Esophagus muscularis mucosa (tissue), 3 donors: ENCODE results near the gene ARL14.

ENCODE experiments used
- POLR2AphosphoS5 ChIP-seq, 2 donors: sonication (generic); formaldehyde crosslinking; IDR thresholded peaks; one replicate each; pipeline ENCODE4 v1.6.1; 2017; ENCODE audit warnings: antibody characterized with exemption in 2 of 2
- TF ChIP-seq, protein P1 (sequence below), 3 experiments: fragments of 200-600 bp in 2 of 3; fragments of 450-650 bp in 1 of 3; sonication (generic) in 2 of 3; IDR thresholded peaks; one replicate each; pipeline ENCODE4 v1.5.1; 2017 to 2019; ENCODE audit warnings: antibody characterized with exemption in 3 of 3, mild to moderate bottlenecking in 2 of 3, moderate library complexity in 1 of 3

- TF ChIP-seq, protein P1, sequence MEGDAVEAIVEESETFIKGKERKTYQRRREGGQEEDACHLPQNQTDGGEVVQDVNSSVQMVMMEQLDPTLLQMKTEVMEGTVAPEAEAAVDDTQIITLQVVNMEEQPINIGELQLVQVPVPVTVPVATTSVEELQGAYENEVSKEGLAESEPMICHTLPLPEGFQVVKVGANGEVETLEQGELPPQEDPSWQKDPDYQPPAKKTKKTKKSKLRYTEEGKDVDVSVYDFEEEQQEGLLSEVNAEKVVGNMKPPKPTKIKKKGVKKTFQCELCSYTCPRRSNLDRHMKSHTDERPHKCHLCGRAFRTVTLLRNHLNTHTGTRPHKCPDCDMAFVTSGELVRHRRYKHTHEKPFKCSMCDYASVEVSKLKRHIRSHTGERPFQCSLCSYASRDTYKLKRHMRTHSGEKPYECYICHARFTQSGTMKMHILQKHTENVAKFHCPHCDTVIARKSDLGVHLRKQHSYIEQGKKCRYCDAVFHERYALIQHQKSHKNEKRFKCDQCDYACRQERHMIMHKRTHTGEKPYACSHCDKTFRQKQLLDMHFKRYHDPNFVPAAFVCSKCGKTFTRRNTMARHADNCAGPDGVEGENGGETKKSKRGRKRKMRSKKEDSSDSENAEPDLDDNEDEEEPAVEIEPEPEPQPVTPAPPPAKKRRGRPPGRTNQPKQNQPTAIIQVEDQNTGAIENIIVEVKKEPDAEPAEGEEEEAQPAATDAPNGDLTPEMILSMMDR (IDR thresholded peaks at IDR 0.05), result no peak
- TF ChIP-seq POLR2AphosphoS5 (IDR thresholded peaks at IDR 0.05), result no peak
Observed at GRCh38 chr3:160661660-160662059, 15.3 kb upstream of the ARL14 start.
